Measurements from ENCODE around the gene RGS3.

The RGS3 gene

DNA sequence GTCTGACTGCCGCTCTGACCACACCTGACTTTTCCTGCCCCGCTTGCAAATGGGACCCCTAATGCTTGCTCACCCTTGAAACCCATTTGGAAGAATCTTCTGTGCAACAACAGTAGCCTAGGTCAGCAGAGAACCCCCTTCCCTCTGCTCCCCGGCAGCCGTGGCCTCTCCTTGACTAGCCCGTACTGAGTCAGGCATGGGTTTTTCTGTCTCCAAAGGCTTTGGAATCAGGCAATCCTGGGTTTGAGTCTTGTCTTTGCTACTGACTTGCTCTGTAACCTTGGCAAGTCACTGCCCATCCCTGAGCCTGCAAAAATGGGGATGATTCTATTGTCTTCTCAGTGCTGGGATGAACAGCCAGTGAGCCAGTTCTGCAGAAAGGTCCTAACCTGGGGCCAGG lies 135.4 kb downstream of the RGS3 start:
- peak overlapping the region; percentile 94 for H3K27ac Mint-ChIP-seq

DNA sequence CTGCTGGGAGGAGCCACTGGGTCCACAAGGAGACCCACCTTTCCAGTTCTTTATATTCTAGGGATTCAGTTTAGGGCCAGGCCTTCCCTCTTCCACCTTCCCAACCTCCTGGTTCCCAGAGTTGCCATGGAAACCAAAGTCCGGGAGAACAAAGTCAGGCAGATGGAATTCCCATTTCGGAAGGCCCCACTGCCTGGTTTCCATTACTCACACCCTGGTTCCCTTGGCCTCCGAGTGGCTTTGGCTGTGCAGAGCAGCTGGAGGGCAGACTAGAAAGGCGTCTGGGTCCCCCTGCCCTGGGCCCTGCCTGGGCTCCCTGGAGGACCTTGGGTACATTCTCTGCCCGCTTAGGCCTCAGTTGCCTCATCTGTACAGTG lies 136.1 kb downstream of the RGS3 start:
- TF ChIP-seq CTCF (IDR thresholded peaks at IDR 0.05), result no peak
- H3K27me3 Mint-ChIP-seq (ENCODE audit: low read depth, poor library complexity), result peaks cover 2% of the 10 kb centered on the region
- H3K9me3 Mint-ChIP-seq, result no peaks in the 10 kb centered on the region
- no peak for DNase-seq
- peaks cover 19% of the 10 kb centered on the region for H3K36me3 Mint-ChIP-seq (ENCODE audit: low read depth)
- no peak overlapping the region for H3K4me3 Mint-ChIP-seq
- H3K27ac Mint-ChIP-seq, result peak overlapping the region; percentile 94
- H3K4me1 Mint-ChIP-seq, result peaks cover 91% of the 10 kb centered on the region

More for the DNA sequence above, 135.4 kb downstream of the RGS3 start:
- no peak for TF ChIP-seq CTCF (IDR thresholded peaks at IDR 0.05)
- Mint-ChIP-seq H3K36me3 (ENCODE audit: low read depth) (peaks cover 19% of the 10 kb centered on the region), H3K9me3 (no peaks in the 10 kb centered on the region), H3K4me1 (peaks cover 88% of the 10 kb centered on the region), H3K4me3 (no peak overlapping the region), H3K27me3 (ENCODE audit: low read depth, poor library complexity) (peaks cover 2% of the 10 kb centered on the region)
- DNase-seq, result no peak

- peak overlapping the region; percentile 94 for H3K27ac Mint-ChIP-seq
- DNase-seq, result no peak
- no peak for TF ChIP-seq CTCF (IDR thresholded peaks at IDR 0.05)
Observed at GRCh38 chr9:113600023-113600823, 136.7 kb downstream of the RGS3 start.

DNA sequence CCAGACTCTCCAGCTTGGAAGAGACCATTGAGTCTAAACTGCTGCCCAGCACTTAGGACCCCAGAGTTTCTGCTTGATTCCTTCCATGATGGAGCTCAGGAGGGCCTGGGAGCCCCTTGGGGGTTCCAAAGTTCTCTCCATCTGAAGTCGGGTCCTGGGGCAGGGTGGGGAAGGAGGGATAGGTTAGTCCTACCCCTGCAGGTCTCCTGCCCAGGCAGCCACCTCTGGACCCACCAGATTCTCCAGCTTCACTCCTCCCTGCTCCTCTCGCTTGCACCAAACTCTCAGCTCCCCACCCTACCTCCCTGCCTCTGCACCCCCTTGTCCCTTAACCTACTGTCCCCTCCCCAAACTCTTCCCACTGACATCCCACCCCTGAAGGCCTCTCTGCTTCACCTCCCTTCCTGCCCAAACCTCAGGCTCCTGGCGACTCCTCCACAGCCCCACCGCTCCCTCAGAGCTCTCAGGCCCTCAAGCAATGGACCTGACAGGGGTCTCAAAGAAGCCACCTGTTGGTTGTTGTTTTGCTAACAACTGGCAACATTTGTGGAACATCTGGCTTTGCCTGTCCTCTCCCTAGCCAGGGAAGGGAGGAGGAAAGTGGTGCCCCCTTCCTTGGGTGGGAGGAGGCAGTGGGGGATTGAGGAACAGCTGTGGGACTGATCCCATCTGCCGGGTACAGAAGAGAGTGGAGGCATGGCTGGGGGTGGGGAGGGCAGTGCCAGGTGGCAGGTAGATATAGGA lies 137.5 kb downstream of the RGS3 start:
- no peak for TF ChIP-seq CTCF (IDR thresholded peaks at IDR 0.05)
- Mint-ChIP-seq H3K9me3 (no peaks in the 10 kb centered on the region), H3K36me3 (ENCODE audit: low read depth) (peaks cover 9% of the 10 kb centered on the region), H3K4me3 (peak overlapping the region; percentile 56), H3K27me3 (ENCODE audit: low read depth, poor library complexity) (peaks cover 2% of the 10 kb centered on the region), H3K27ac (peak overlapping the region; percentile 81), H3K4me1 (peaks cover 80% of the 10 kb centered on the region)
- DNase-seq, result no peak

More at GRCh38 chr9:113600023-113600823, 136.7 kb downstream of the RGS3 start:
- peaks cover 88% of the 10 kb centered on the region for H3K4me1 Mint-ChIP-seq
- H3K9me3 Mint-ChIP-seq, result no peaks in the 10 kb centered on the region
- H3K4me3 Mint-ChIP-seq, result no peak overlapping the region
- peaks cover 17% of the 10 kb centered on the region for H3K36me3 Mint-ChIP-seq (ENCODE audit: low read depth)
- peaks cover 2% of the 10 kb centered on the region for H3K27me3 Mint-ChIP-seq (ENCODE audit: low read depth, poor library complexity)

DNA sequence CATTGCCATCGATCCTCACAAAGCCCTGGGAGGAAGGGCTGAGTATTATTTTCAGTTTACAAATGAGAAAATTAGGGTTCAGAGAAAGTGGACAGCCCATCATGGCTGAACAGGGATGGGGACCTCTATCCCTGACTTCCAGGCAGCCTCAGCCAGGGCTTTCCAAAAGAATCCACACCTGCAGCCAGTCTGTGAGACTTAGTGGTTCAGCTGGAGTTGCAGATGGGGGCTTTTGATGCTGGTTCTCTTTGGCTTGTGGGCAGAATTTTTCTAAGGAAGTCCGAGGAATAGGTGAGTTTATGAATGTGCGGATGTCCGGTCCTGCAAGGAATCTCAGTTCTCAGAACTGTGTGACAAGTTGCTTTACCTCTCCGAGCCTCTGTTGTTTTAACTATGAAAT lies 138.1 kb downstream of the RGS3 start:
- Mint-ChIP-seq H3K27ac (peak overlapping the region; percentile 81), H3K4me3 (no peak overlapping the region), H3K36me3 (ENCODE audit: low read depth) (peaks cover 3% of the 10 kb centered on the region), H3K4me1 (peaks cover 74% of the 10 kb centered on the region), H3K9me3 (no peaks in the 10 kb centered on the region), H3K27me3 (ENCODE audit: low read depth, poor library complexity) (peaks cover 2% of the 10 kb centered on the region)
- no peak for TF ChIP-seq CTCF (IDR thresholded peaks at IDR 0.05)
- no peak for DNase-seq
